ENCODE results near the gene MAP3K15.
"Not testable (repeated sequence)": the region's sequence is repeated elsewhere in the genome, so short reads cannot be mapped to it uniquely, and the experiment has no call there.

Gene MAP3K15

DNA sequence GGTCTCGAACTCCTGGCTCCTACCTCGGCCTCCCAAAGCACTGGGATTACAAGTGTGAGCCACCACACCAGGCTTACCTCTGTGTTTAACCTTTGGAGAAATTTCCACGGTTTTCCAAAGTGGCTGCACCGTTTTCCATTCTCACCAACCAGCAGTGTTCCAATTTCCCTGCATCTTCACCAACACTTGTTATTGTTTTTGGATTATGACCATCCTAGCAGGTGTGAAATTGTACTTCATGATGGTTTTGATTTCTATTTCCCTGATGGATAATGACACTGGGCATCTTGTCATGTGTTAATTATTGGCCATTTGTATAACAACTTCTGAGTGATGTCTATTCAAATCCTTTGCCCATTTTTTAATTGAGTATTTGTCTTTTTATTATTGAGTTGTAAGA lies 2.7 kb upstream of the MAP3K15 start:
- DNase-seq, result no peak

- no peak for DNase-seq
Measured at GRCh38 chrX:19515615-19516105, 352 bp upstream of the MAP3K15 start.

- DNase-seq, result peak in 1 of 3 donors; percentile 7
Measured at GRCh38 chrX:19513383-19513782, 1.9 kb downstream of the MAP3K15 start.

DNA sequence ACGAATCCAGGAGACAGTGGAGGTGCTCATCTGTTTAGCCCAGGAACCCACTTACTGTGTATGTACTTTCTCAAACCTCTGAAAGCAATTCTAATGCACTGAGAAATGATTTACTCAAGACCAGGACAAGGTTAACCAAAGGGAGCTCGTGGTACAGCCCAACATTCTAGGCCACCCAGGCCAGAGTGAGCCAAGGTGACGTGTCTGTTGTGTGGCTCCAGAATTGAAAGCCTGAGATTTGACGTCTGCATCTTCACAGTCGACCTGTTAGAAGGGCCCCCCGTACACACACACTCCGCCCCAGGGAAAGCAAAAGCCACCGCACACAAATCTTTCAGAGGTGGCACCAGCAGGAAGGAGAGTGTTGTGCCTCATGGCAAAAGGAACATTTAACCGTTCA lies 2.3 kb downstream of the MAP3K15 start:
- DNase-seq, result no peak

GRCh38 chrX:19512359-19512758 lies 2.9 kb downstream of the MAP3K15 start:
- DNase-seq, result no peak

GRCh38 chrX:19511796-19512195 lies 3.5 kb downstream of the MAP3K15 start:
- not testable (repeated sequence) for DNase-seq

- peak; percentile 52 to 61 (median 58) for DNase-seq
Measured at GRCh38 chrX:19496711-19497110, 18.6 kb downstream of the MAP3K15 start.

GRCh38 chrX:19487520-19488200 lies 27.6 kb downstream of the MAP3K15 start:
- no peak for DNase-seq

- DNase-seq, result no peak
Measured at GRCh38 chrX:19479458-19479857, 35.9 kb downstream of the MAP3K15 start.

GRCh38 chrX:19468383-19468782 lies 46.9 kb downstream of the MAP3K15 start:
- DNase-seq, result not testable (repeated sequence)

DNA sequence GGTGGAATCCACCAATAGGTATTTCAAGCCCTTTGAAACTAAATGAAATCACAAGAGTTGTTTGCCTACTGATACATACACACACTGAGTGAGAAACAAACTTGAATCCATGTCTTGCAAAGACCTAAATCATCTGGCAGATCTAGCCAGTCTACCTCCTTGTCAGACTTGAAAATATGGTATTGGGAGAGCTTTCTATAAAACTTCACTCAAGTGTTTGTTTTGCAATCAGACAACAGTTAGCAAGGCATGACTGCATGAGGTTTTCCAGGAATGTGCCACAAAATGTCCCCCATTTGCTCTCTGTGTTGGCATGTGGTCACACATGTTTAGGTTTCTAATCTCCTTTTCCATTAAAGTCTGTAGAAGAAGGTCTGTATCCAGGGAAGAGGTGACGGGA lies 52.4 kb downstream of the MAP3K15 start:
- DNase-seq, result no peak

- no peak for DNase-seq
Measured at GRCh38 chrX:19462231-19462630, 53.1 kb downstream of the MAP3K15 start.

DNA sequence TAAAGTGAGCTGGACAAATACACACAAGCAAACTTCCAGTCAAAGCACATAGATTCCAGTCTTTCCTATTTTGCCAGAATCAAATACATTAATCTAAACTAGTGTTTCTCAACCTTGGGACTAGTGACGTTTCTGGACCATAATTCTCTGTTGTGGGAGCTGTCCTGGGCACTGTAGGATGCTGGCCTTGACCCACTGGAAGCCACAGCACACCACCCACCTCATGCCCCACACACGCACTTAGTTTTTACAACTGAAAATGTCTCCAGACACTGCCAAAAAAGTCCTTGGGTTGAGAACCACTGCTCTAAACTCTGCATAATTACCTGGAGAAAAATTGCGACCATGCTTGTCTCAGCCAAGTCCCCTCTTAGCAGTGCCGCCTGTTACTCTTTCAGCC lies 57.6 kb downstream of the MAP3K15 start:
- no peak for DNase-seq

GRCh38 chrX:19448077-19448476 lies 67.2 kb downstream of the MAP3K15 start:
- DNase-seq, result no peak

GRCh38 chrX:19446397-19446796 lies 68.9 kb downstream of the MAP3K15 start:
- no peak for DNase-seq

DNA sequence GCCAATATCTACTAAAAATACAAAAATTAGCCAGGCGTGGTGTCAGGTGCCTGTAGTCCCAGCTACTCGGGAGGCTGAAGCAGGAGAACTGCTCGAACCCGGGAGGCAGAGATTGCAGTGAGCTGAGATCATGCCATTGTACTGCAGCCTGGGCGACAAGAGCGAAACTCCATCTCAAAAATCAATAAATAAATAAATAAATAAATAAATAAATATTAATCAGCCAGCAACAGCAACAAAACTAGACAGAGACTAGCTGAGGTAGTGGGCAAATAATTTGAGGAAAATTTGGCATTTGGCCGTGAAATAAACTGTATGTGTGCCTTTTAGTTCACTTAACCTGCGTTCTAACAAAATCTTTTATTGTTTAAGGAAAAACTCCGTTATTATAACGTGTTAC lies 69.5 kb downstream of the MAP3K15 start:
- DNase-seq, result not testable (repeated sequence)

- no peak for DNase-seq
Measured at GRCh38 chrX:19443869-19444526, 71.3 kb downstream of the MAP3K15 start.

DNA sequence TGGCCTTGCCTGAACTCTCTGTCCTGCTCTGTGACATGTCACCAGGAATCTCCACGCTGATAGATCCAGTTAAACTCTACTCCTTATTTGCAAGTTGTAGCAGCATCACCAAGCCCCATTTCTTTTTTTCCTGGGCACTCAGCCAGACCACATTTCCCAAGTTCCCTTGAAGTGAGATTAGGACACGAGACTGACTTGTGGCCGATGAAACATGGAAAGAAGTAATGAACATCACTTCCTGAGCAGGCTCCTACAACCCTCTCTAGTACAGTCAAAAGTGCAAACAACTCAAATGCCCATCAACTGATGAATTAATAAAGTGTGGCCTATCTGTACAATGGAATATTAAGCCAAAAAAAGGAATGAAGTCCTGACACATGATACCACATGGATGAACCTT lies 74.6 kb downstream of the MAP3K15 start:
- DNase-seq, result peak; percentile 35 to 48 (median 46)

DNA sequence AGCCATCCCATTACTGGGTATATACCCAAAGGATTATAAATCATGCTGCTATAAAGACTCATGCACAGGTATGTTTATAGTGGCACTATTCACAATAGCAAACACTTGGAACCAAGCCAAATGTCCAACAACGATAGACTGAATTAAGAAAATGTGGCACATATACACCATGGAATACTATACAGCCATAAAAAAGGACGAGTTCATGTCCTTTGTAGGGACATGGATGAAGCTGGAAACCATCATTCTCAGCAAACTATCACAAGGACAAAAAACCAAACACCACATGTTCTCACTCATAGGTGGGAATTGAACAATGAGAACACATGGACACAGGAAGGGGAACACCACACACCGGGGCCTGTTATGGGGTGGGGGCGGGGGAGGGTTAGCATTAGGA lies 92.6 kb downstream of the MAP3K15 start:
- not testable (repeated sequence) for DNase-seq

- no peak for DNase-seq
Measured at GRCh38 chrX:19410259-19410658, 105.0 kb downstream of the MAP3K15 start.

DNA sequence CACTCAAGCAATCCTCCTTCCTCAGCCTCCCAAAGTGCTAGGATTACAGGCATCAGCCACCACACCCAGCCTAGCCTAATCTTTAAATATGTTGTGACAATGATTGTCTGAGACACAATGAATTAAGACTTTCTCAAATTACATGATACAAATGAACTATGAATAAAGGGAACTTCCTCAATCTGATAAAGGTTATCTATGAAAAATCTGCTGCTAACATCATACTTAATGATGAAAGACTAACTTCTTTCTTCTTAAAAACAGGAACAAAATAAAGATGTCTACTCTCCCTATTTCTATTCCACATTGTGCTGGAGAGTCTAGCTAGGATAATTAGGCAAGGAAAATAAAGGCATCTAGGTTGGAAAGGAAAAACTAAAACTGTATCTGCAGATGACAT lies 111.6 kb downstream of the MAP3K15 start:
- peak in 2 of 3 donors; percentile 14 to 29 for DNase-seq

GRCh38 chrX:19392703-19393102 lies 122.6 kb downstream of the MAP3K15 start:
- no peak for DNase-seq

DNA sequence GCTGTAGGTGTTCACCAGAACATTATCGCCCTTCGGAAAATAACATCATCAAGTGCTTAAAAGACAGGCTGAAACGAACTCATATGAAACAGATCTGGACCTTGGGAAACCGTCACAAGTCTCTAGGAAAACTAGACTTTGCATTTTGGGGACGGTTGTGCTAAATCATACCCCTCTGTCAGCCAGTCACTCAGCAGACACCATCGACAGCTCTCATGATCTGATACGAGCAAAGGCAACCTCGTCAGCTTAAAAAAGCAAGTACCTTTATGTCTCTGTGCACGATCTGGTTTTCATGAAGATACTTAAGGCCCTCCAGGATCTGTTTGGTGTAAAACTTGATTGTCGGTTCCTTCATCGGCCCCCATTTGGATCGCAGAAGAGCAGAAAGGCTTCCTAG lies 123.2 kb downstream of the MAP3K15 start:
- no peak for DNase-seq

- DNase-seq, result no peak
Measured at GRCh38 chrX:19389227-19389845, 126.0 kb downstream of the MAP3K15 start.

Data from suppressor macrophage treated with lipopolysaccharide for 1 hour (primary cell).